Esophagus (tissue), 2 donors: ENCODE measurements around the gene SMYD1. TPM values are rescaled to one million over a fixed set of nuclear protein-coding genes. Genes with fewer than 3 reads are reported as not detected.

Experiments used
- H3K27ac ChIP-seq, 2 donors: one replicate each; pipeline ENCODE4 v1.5.1; 2013; ENCODE audit warnings: low read depth in 2 of 2, mild to moderate bottlenecking in 2 of 2, inconsistent platforms in 1 of 2, low read length in 1 of 2, moderate library complexity in 1 of 2
- H3K27me3 ChIP-seq, 2 donors: one replicate each; pipeline ENCODE4 v1.6.1; 2013; ENCODE audit warnings: low read length in 2 of 2, control low read depth in 1 of 2, mild to moderate bottlenecking in 1 of 2; ENCODE audit not compliant: insufficient read depth in 2 of 2, control insufficient read depth in 1 of 2
- H3K36me3 ChIP-seq, 2 donors: one replicate each; pipeline ENCODE4 v1.6.1; 2013; ENCODE audit warnings: low read length in 1 of 2; ENCODE audit not compliant: control insufficient read depth in 2 of 2, insufficient read depth in 2 of 2
- H3K4me1 ChIP-seq, 2 donors: one replicate each; pipeline ENCODE4 v1.6.1; 2013; ENCODE audit warnings: low read length in 1 of 2; ENCODE audit not compliant: control insufficient read depth in 2 of 2, insufficient read depth in 2 of 2
- H3K4me3 ChIP-seq, 2 donors: one replicate each; pipeline ENCODE4 v1.5.1; 2013; ENCODE audit warnings: low read length in 2 of 2, mild to moderate bottlenecking in 2 of 2, low read depth in 1 of 2, moderate library complexity in 1 of 2
- H3K9me3 ChIP-seq, 2 donors: one replicate each; pipeline ENCODE4 v1.6.1; 2013; ENCODE audit warnings: mild to moderate bottlenecking in 2 of 2, low read depth in 1 of 2, low read length in 1 of 2, moderate library complexity in 1 of 2; ENCODE audit not compliant: control insufficient read depth in 2 of 2, insufficient read depth in 1 of 2
- WGBS, 2 donors: extraction: QIAGEN DNeasy Blood & Tissue Kit; methylation state at CpG; one replicate each; pipeline ENCODE4 v1.1.7; 2013; 5-methylcytosine and 5-hydroxymethylcytosine counted together
- polyA plus RNA-seq, 2 donors: library from polyadenylated mRNA; stranded (reverse); fragments of 200-250 nt; gene quantifications; one replicate each; pipeline ENCODE4 v1.2.3, GENCODE V29; 2013
- donor health status: healthy with polysubstance abuse.
- donor health status: Bipolar disorder and iron deficiency.

The SMYD1 gene
- polyA plus RNA-seq, 2 donors: 0.04 to 0.10 TPM

DNA sequence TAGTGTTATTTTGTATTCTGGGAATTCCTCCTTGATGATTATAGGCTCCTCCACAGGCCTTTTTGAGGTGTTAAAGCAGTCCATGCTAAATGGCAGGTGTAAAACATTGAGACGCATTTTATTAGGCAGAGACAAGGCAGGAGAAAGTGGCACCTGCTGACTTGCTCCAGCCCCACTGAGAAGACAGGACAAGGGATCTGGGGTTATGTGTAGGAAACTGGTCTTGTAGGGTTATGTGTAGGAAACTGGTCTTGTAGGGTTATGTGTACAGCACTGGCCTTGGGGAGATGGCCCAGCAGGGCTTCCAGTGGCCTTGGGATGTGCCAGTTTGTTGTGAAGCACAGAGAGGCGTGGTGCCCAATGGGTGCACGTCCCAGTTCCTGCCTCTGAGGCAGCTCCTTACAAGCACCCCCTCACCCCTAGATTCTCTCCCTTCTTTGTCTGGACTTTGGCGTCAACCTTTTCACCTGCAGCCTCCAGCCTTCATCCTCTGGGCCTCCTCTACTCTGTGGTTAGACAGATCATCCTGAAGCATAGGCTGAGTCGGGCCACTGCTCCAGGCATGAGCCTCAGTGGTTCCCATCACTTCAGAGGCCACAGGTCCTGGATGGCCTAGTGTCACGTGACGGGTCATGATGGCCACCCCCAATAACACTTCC lies 61.2 kb downstream of the SMYD1 start:
- Histone ChIP-seq H3K27ac (no peak overlapping the region), H3K36me3 (no peaks in the 10 kb centered on the region), H3K9me3 (no peaks in the 10 kb centered on the region), H3K4me3 (no peak overlapping the region), H3K4me1 (peaks cover 0 to 1% of the 10 kb centered on the region in 2 donors), H3K27me3 (no peaks in the 10 kb centered on the region)
- 89 to 93% methylated on average over 7 of the region's 7 CpGs for WGBS, 2 donors

DNA sequence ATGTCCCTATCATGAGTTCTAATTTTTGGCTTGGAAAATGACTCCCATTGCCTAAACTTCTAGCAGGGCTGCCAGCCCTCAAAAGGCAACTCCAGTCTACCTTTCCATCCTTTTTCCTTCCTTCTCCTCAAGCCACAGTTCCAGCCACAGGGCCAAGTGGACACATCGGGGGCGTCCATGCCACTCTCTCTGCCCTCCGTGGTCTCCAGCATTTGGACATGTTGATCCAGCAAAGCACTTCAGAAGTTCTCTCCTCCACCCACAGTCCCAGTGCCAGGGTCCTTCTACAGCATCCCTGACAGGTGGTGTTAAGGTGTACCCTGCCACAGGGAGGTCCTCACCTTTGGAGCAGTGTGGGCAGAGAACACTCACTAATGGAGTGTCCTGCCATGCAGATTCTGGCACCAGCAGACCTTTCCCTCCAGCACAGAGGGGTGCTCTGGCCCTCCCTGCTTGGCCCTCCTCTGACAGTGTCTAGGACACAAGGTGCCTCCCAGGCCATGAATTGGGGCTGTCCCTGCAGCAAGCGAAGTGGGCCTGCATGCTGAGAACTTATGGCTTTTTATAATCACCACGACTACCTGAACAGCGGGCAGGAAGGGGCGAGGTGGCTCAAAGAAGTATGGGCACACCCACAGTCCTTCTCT lies 61.8 kb downstream of the SMYD1 start:
- H3K9me3 ChIP-seq: no peaks in the 10 kb centered on the region
- H3K36me3 ChIP-seq: no peaks in the 10 kb centered on the region
- H3K4me1 ChIP-seq: no peaks in the 10 kb centered on the region
- no peaks in the 10 kb centered on the region for H3K27me3 ChIP-seq
- no peak overlapping the region for H3K4me3 ChIP-seq
- 87 to 88% methylated on average over 7 of the region's 7 CpGs for WGBS, 2 donors
- no peak overlapping the region for H3K27ac ChIP-seq

DNA sequence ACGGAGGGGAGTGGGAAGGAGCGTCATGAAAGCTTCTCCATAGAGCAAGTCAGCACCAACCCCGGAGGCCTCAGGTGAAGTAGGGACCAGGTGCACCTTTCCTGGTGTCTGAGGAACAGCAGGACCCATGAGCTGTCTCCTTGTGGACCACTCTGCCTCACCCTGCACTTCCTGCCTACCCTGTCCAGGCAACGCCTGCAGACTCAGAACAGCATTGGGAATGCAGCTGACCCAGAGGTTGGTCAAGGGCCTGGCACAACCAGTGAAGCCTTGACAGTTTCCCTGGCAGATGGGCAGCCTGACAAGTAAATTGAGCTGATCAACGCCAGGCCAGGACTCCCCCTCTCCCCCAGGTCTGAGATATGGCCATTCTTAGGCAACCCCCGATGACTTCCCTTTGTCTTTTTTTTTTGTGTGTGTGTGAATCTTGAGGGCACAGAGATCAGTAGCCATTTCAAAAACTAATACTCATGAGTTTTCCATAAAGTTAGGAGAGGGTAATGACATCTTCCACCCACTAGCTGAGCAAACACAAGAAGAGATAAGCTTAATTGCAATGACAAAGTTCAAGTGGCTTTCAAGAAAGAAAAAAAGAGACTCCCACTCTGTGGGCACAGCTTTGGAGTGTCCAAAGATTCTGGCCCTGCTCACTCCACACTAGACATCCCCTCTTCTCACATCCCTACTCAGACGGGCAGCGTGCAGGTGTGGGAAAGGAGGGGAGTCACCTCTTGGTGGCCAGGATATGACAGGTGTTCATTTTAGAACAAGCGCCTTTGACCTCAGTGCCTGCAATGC lies 63.8 kb downstream of the SMYD1 start:
- no peak overlapping the region for H3K4me3 ChIP-seq
- no peaks in the 10 kb centered on the region for H3K9me3 ChIP-seq
- H3K4me1 ChIP-seq: no peaks in the 10 kb centered on the region
- no peaks in the 10 kb centered on the region for H3K27me3 ChIP-seq
- 83 to 85% methylated on average over 9 of the region's 9 CpGs for WGBS, 2 donors
- no peak overlapping the region for H3K27ac ChIP-seq
- H3K36me3 ChIP-seq: no peaks in the 10 kb centered on the region

DNA sequence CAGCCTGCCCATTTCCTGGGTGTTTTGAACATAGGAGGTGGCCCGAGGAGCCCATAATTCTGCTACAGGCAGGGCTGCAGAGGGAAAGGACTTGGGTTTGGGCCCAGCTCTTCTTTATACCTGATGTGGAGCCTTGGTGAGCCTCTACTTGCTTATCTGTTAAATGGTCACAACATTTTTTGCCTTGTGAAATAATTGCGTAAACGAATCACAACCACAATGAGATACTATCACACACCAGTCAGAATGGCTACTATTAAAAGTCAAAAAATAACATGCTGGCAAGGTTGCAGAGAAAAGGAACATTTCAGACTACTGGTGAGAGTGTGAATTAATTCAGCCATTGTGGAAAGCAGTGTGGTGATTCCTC lies 64.4 kb downstream of the SMYD1 start:
- H3K27me3 ChIP-seq: no peaks in the 10 kb centered on the region
- no peaks in the 10 kb centered on the region for H3K9me3 ChIP-seq
- H3K27ac ChIP-seq: no peak overlapping the region
- H3K4me1 ChIP-seq: no peaks in the 10 kb centered on the region
- WGBS, 2 donors: 86 to 92% methylated on average over 3 of the region's 3 CpGs
- no peaks in the 10 kb centered on the region for H3K36me3 ChIP-seq
- no peak overlapping the region for H3K4me3 ChIP-seq

DNA sequence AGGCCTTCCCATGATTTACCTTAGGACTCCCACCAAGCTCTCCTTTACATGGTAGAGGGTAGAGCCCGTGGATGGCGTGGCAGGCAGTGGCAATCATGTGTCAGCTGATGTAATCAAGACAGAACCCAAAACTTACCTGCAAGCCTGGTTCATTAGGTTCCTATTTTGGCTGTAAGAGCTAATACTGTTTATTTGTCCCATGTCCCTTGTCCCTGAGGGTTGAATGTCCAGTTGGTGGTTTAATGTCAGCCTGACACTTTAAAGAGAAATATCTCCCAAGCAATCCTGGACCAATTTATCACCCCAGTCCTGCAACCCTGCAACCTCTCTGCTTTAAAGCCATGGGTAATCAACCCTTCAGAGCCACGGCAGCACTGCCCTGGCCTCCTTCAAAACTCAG lies 66.2 kb downstream of the SMYD1 start:
- no peak overlapping the region for H3K4me3 ChIP-seq
- H3K27me3 ChIP-seq: no peaks in the 10 kb centered on the region
- WGBS, 2 donors: 77% methylated on average over 3 of the region's 3 CpGs
- no peaks in the 10 kb centered on the region for H3K36me3 ChIP-seq
- H3K9me3 ChIP-seq: no peaks in the 10 kb centered on the region
- H3K27ac ChIP-seq: no peak overlapping the region
- no peaks in the 10 kb centered on the region for H3K4me1 ChIP-seq

DNA sequence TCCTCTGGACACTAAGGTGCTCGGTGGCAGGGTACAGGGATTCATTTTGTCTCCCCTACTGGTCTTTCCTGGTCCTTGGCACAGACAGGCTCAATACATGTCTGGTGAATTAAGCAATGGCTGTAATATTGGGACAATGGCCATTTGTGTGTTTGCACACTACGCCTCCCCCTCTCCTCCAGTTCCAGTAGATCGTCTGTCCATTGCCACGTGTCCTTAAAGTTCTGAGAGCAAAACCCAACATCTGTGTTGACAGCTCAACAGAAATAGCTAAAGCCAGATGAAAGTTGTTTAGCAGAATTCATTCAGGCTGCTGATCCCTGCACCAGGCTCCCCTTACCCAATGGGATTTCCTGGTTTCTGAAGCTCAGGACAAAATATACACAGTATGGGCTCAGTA lies 69.2 kb downstream of the SMYD1 start:
- Histone ChIP-seq H3K27ac (no peak overlapping the region), H3K36me3 (no peaks in the 10 kb centered on the region), H3K9me3 (no peaks in the 10 kb centered on the region), H3K4me3 (no peak overlapping the region), H3K4me1 (no peaks in the 10 kb centered on the region), H3K27me3 (no peaks in the 10 kb centered on the region)
- WGBS, 2 donors: 74 to 80% methylated on average over 4 of the region's 4 CpGs

DNA sequence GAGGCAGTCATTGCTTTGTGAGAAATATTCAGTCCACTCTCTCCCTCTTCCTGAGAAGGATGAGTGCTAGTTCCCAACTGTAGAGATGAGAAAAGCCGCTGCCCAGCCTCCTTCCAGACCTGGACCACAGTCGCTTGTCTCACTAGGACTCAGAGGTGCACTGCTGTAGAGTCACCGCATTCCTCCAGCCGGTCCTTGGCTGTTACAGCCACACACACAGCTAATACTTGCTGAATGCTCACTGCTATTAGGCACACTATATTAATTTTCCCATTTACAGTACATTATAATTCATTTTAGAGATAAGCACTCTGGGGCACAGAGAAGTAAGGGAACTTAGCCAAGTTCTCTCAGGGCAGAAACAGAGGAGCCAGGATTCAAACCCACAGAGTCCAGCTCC lies 70.2 kb downstream of the SMYD1 start:
- Histone ChIP-seq H3K4me1 (no peaks in the 10 kb centered on the region), H3K4me3 (no peak overlapping the region), H3K9me3 (no peaks in the 10 kb centered on the region), H3K27ac (no peak overlapping the region), H3K36me3 (no peaks in the 10 kb centered on the region), H3K27me3 (no peaks in the 10 kb centered on the region)
- 93 to 97% methylated on average over 4 of the region's 4 CpGs for WGBS, 2 donors

DNA sequence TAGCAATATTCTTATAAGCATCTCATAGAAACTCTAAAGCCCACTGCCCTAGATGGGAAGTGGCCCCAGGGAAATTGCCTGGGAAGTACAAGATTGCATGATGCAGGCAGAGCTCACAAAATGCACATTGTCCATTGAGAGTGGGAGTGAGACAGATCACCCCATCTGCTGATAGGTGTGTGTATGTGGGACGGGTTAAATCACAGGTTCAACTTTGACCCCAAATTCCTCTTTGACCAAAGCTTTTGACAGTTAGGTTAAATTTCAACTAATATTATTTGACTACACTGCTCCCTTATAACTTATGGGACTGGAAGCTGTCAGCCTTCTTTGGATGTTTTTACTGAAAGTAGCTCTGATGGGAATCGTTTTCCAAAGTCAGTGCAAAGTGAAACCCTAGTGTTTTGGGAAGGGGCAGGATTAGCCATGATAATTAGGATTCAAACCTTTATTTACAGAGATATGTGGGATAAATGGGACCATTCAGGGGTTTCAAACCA lies 71.6 kb downstream of the SMYD1 start:
- H3K36me3 ChIP-seq: no peaks in the 10 kb centered on the region
- no peaks in the 10 kb centered on the region for H3K4me1 ChIP-seq
- H3K27ac ChIP-seq: no peak overlapping the region
- H3K27me3 ChIP-seq: no peaks in the 10 kb centered on the region
- WGBS, 2 donors: 35% methylated on average over 2 of the region's 2 CpGs
- H3K9me3 ChIP-seq: no peaks in the 10 kb centered on the region
- H3K4me3 ChIP-seq: no peak overlapping the region

DNA sequence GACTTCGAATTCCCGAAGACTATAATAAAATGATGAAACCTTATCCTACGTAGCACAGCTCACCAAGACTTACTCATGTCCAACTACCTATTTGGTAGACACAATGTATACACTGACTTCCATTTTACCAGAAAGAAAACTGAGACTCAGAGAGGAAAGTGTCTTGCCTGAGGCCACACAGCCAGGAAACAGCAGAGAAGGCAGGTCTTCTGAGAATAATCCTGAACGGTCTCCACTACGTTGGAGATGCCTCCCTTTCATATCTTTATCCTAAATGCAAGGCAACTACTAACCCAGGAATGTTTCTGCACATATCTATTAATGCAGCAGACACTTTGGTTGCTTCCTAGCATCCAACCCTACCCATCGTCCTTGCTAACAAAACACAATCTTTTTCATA lies 72.2 kb downstream of the SMYD1 start:
- no peaks in the 10 kb centered on the region for H3K9me3 ChIP-seq
- no peaks in the 10 kb centered on the region for H3K27me3 ChIP-seq
- no peaks in the 10 kb centered on the region for H3K4me1 ChIP-seq
- H3K4me3 ChIP-seq: no peak overlapping the region
- no peak overlapping the region for H3K27ac ChIP-seq
- no peaks in the 10 kb centered on the region for H3K36me3 ChIP-seq
- WGBS, 2 donors: 81 to 82% methylated on average over 6 of the region's 6 CpGs
